RPMI7951 (cell line): ENCODE results near the gene TNFRSF4. TPM values are rescaled to one million over a fixed set of nuclear protein-coding genes. Genes with fewer than 3 reads are reported as not detected.

ENCODE experiments used
- DNase-seq: peaks from one replicate; pipeline ENCODE4 v3.0.0-alpha.2; 2012; ENCODE audit warnings: low read depth
- total RNA-seq: library from RNA; depleted of rRNA; stranded (reverse); fragments of >200 nt; shearing (Covaris generic); gene quantifications from 2 replicates; pipeline ENCODE4 v1.2.3, GENCODE V29; 2014

The TNFRSF4 gene
- total RNA-seq, 1 experiment from 2014 or later: not detected

- no peak for DNase-seq
Measured at GRCh38 chr1:1218524-1219200, 4.7 kb upstream of the TNFRSF4 start.

- DNase-seq: no peak
Measured at GRCh38 chr1:1217621-1218523, 3.9 kb upstream of the TNFRSF4 start.

GRCh38 chr1:1216770-1217620 is 3.0 kb upstream of the TNFRSF4 start:
- no peak for DNase-seq

- DNase-seq: no peak
Measured at GRCh38 chr1:1215881-1216605, 2.1 kb upstream of the TNFRSF4 start.

GRCh38 chr1:1215080-1215676 is 1.2 kb upstream of the TNFRSF4 start:
- no peak for DNase-seq

- peak; percentile 44 for DNase-seq
Measured at GRCh38 chr1:1212780-1213344, 1.1 kb downstream of the TNFRSF4 start.

- DNase-seq: no peak
Measured at GRCh38 chr1:1211541-1212441, 2.2 kb downstream of the TNFRSF4 start.

GRCh38 chr1:1210726-1211540 is 3.0 kb downstream of the TNFRSF4 start:
- no peak for DNase-seq

GRCh38 chr1:1208713-1209433 is 5.1 kb downstream of the TNFRSF4 start:
- DNase-seq: peak; percentile 45

- no peak for DNase-seq
Measured at GRCh38 chr1:1207571-1207892, 6.4 kb downstream of the TNFRSF4 start.

GRCh38 chr1:1206966-1207531 is 6.9 kb downstream of the TNFRSF4 start:
- DNase-seq: no peak

GRCh38 chr1:1206376-1206965 is 7.5 kb downstream of the TNFRSF4 start, which contains the start of gene TNFRSF18:
TSS of gene TNFRSF18 (minus strand) at chr1:1206592. CDS start at chr1:1206571, 21 bp downstream.
- no peak for DNase-seq

- DNase-seq: no peak
Measured at GRCh38 chr1:1205769-1206375, 8.1 kb downstream of the TNFRSF4 start.

- no peak for DNase-seq
Measured at GRCh38 chr1:1204998-1205768, 8.8 kb downstream of the TNFRSF4 start.

- no peak for DNase-seq
Measured at GRCh38 chr1:1204425-1204920, 9.5 kb downstream of the TNFRSF4 start.
